ENCODE results near the gene RAB35. TPM values are rescaled to one million over a fixed set of nuclear protein-coding genes. Genes with fewer than 3 reads are reported as not detected.

Gene RAB35
- total RNA-seq, 1 donor from 2014 or later: 47.1 TPM

- DNase-seq (ENCODE audit: extremely low read depth, low read depth, low spot score): no peak
These were observed 17.9 kb upstream of the RAB35 start for GRCh38 chr12:120134307-120134980.

- no peak for DNase-seq (ENCODE audit: extremely low read depth, low read depth, low spot score)
These were observed 16.4 kb upstream of the RAB35 start for GRCh38 chr12:120132863-120133385.

GRCh38 chr12:120132054-120132836 lies 15.7 kb upstream of the RAB35 start:
- no peak for DNase-seq (ENCODE audit: extremely low read depth, low read depth, low spot score)

- DNase-seq (ENCODE audit: extremely low read depth, low read depth, low spot score): no peak
These were observed 14.6 kb upstream of the RAB35 start for GRCh38 chr12:120131116-120131515.

GRCh38 chr12:120130011-120130410 lies 13.5 kb upstream of the RAB35 start:
- DNase-seq (ENCODE audit: extremely low read depth, low read depth, low spot score): no peak

GRCh38 chr12:120126635-120127005 lies 10.1 kb upstream of the RAB35 start:
- peak; percentile 63 for DNase-seq (ENCODE audit: extremely low read depth, low read depth, low spot score)

GRCh38 chr12:120125792-120126634 lies 9.5 kb upstream of the RAB35 start:
- no peak for DNase-seq (ENCODE audit: extremely low read depth, low read depth, low spot score)

- no peak for DNase-seq (ENCODE audit: extremely low read depth, low read depth, low spot score)
These were observed 8.5 kb upstream of the RAB35 start for GRCh38 chr12:120125029-120125428.

GRCh38 chr12:120121766-120122293 lies 5.3 kb upstream of the RAB35 start:
- no peak for DNase-seq (ENCODE audit: extremely low read depth, low read depth, low spot score)

- DNase-seq (ENCODE audit: extremely low read depth, low read depth, low spot score): no peak
These were observed 4.8 kb upstream of the RAB35 start for GRCh38 chr12:120121343-120121742.

GRCh38 chr12:120119271-120119973 lies 2.9 kb upstream of the RAB35 start:
- no peak for DNase-seq (ENCODE audit: extremely low read depth, low read depth, low spot score)

GRCh38 chr12:120118321-120119061 lies 1.9 kb upstream of the RAB35 start:
- DNase-seq (ENCODE audit: extremely low read depth, low read depth, low spot score): peak; percentile 48

- no peak for DNase-seq (ENCODE audit: extremely low read depth, low read depth, low spot score)
These were observed 1.4 kb upstream of the RAB35 start for GRCh38 chr12:120117961-120118320.

GRCh38 chr12:120116792-120117651 lies 469 bp upstream of the RAB35 start:
- DNase-seq (ENCODE audit: extremely low read depth, low read depth, low spot score): no peak

GRCh38 chr12:120115692-120116440 lies 687 bp downstream of the RAB35 start:
- no peak for DNase-seq (ENCODE audit: extremely low read depth, low read depth, low spot score)

GRCh38 chr12:120115066-120115465 lies 1.5 kb downstream of the RAB35 start:
- no peak for DNase-seq (ENCODE audit: extremely low read depth, low read depth, low spot score)

GRCh38 chr12:120110550-120111501 lies 5.7 kb downstream of the RAB35 start:
- DNase-seq (ENCODE audit: extremely low read depth, low read depth, low spot score): no peak
